SK-N-SH (cell line): Measurements from ENCODE around the gene CHCHD3. TPM values are rescaled to one million over a fixed set of nuclear protein-coding genes. Genes with fewer than 3 reads are reported as not detected.

Source experiments
- CTCF ChIA-PET: fragments of 300-600, 350-600 bp; formaldehyde crosslinking; extraction: SDS; loops from one replicate; lab custom pipeline; 2021; lab: Yijun Ruan, JAX
- POLR2A ChIA-PET: fragments of 350-600 bp; sonication (Branson Sonifier 250); formaldehyde crosslinking; extraction: SDS; loops from one replicate; lab custom pipeline; 2020; ENCODE audit warnings: antibody characterized with exemption, inconsistent platforms; lab: Yijun Ruan, JAX
- DNase-seq: peaks from one replicate; pipeline ENCODE4 v3.0.0; 2012
- H2AFZ ChIP-seq: fragments of 200-600 bp; sonication (generic); 2 replicates; pipeline ENCODE4 v1.8.1; 2016; ENCODE audit warnings: antibody characterized with exemption, mild to moderate bottlenecking, low read depth
- H3F3A ChIP-seq: fragments of 200-600 bp; sonication (generic); replicated peaks from 2 replicates; pipeline ENCODE3; 2016; ENCODE audit warnings: antibody characterized with exemption, mild to moderate bottlenecking; ENCODE audit not compliant: insufficient read depth
- H3K27ac ChIP-seq, 2 experiments: fragments of 200-500 bp in 1 of 2; fragments of 200-600 bp in 1 of 2; sonication (Bioruptor generic) in 1 of 2; sonication (generic), shearing (Covaris generic) in 1 of 2; 2 replicates each; pipeline versions ENCODE4 v1.5.1 to v1.6.1; 2014 to 2016; ENCODE audit warnings: low read depth in 2 of 2, inconsistent platforms in 1 of 2, low read length in 1 of 2, mild to moderate bottlenecking in 1 of 2, mixed read lengths in 1 of 2
- H3K27me3 ChIP-seq: fragments of 200-600 bp; sonication (generic), shearing (Covaris generic); 2 replicates; pipeline ENCODE4 v1.6.1; 2016; ENCODE audit warnings: mixed run types; ENCODE audit not compliant: insufficient read depth
- H3K36me3 ChIP-seq, 2 experiments: fragments of 200-500 bp in 1 of 2; fragments of 200-600 bp in 1 of 2; sonication (Bioruptor generic) in 1 of 2; sonication (generic) in 1 of 2; replicated peaks in 1 of 2; 2 replicates each; pipeline versions ENCODE3 to v1.5.1; 2014 to 2016; ENCODE audit warnings: low read length in 1 of 2, mild to moderate bottlenecking in 1 of 2; ENCODE audit not compliant: insufficient read depth in 2 of 2, control insufficient read depth in 1 of 2
- H3K4me1 ChIP-seq, 2 experiments: fragments of 200-500 bp in 1 of 2; fragments of 200-600 bp in 1 of 2; sonication (Bioruptor generic) in 1 of 2; sonication (generic), shearing (Covaris generic) in 1 of 2; 2 replicates each; pipeline versions ENCODE4 v1.5.1 to v1.6.1; 2014 to 2016; ENCODE audit warnings: low read depth in 1 of 2, low read length in 1 of 2, mixed run types in 1 of 2; ENCODE audit not compliant: insufficient read depth in 2 of 2, control insufficient read depth in 1 of 2
- H3K4me2 ChIP-seq: fragments of 200-600 bp; sonication (generic), shearing (Covaris generic); 2 replicates; pipeline ENCODE4 v1.6.1; 2017; ENCODE audit warnings: mixed run types
- H3K4me3 ChIP-seq, 2 experiments: fragments of 200-500 bp in 1 of 2; fragments of 200-600 bp in 1 of 2; sonication (Bioruptor generic) in 1 of 2; sonication (generic), shearing (Covaris generic) in 1 of 2; 2 replicates each; pipeline versions ENCODE4 v1.5.1 to v1.8.1; 2014 to 2016; ENCODE audit warnings: low read depth in 2 of 2, inconsistent platforms in 1 of 2, low read length in 1 of 2, mild to moderate bottlenecking in 1 of 2, mixed read lengths in 1 of 2, moderate library complexity in 1 of 2
- H3K79me2 ChIP-seq: fragments of 200-600 bp; sonication (generic); 2 replicates; pipeline ENCODE4 v1.8.1; 2017; ENCODE audit warnings: mild to moderate bottlenecking; ENCODE audit not compliant: insufficient read depth
- H3K9ac ChIP-seq: fragments of 200-600 bp; sonication (generic); 2 replicates; pipeline ENCODE4 v1.6.1; 2017; ENCODE audit warnings: mixed run types
- H3K9me2 ChIP-seq: fragments of 200-600 bp; sonication (generic); 2 replicates; pipeline ENCODE4 v1.6.1; 2017; ENCODE audit warnings: mixed run types
- H3K9me3 ChIP-seq: fragments of 200-600 bp; sonication (generic); 2 replicates; pipeline ENCODE4 v1.6.1; 2017; ENCODE audit warnings: mixed run types, mild to moderate bottlenecking, moderate library complexity
- H4K20me1 ChIP-seq: fragments of 200-600 bp; sonication (generic); 2 replicates; pipeline ENCODE4 v1.6.1; 2017; ENCODE audit warnings: mild to moderate bottlenecking, mixed run types; ENCODE audit not compliant: insufficient read depth
- CHD2 ChIP-seq: fragments of 150-350 bp; IDR thresholded peaks from 2 replicates; pipeline ENCODE4 v1.6.1; 2018; ENCODE audit warnings: low read length; ENCODE audit not compliant: partially characterized antibody
- ELF1 ChIP-seq: IDR thresholded peaks from 2 replicates; pipeline ENCODE4 v1.4.0; 2012
- EZH2phosphoT487 ChIP-seq: fragments of 200-600 bp; sonication (generic); IDR thresholded peaks from 2 replicates; pipeline ENCODE4 v1.6.1; 2017; ENCODE audit warnings: low read depth, mixed run types, mild to moderate bottlenecking, antibody characterized with exemption, moderate library complexity, borderline replicate concordance
- FOSL2 ChIP-seq: IDR thresholded peaks from 2 replicates; pipeline ENCODE4 v1.4.0; 2012; ENCODE audit warnings: low read depth, mild to moderate bottlenecking, moderate library complexity, borderline replicate concordance
- FOXJ3 ChIP-seq: sonication (generic); formaldehyde crosslinking; IDR thresholded peaks from 2 replicates; pipeline ENCODE4 v1.5.1; 2020; ENCODE audit warnings: mild to moderate bottlenecking, missing genetic modification reagents
- FOXM1 ChIP-seq: IDR thresholded peaks from 2 replicates; pipeline ENCODE4 v1.4.0; 2012; ENCODE audit warnings: low read depth, mild to moderate bottlenecking
- JUND ChIP-seq: IDR thresholded peaks from 2 replicates; pipeline ENCODE4 v1.4.0; 2012
- NFIC ChIP-seq: IDR thresholded peaks from 2 replicates; pipeline ENCODE4 v1.4.0; 2012; ENCODE audit warnings: borderline replicate concordance
- NRF1 ChIP-seq: IDR thresholded peaks from 2 replicates; pipeline ENCODE4 v1.6.1; 2012; ENCODE audit warnings: low read depth, mild to moderate bottlenecking, low read length
- PBX3 ChIP-seq: IDR thresholded peaks from 2 replicates; pipeline ENCODE4; 2012
- POLR2AphosphoS5 ChIP-seq: IDR thresholded peaks from 2 replicates; pipeline ENCODE4 v1.6.1; 2012; ENCODE audit warnings: low read depth, low read length
- RCOR1 ChIP-seq: fragments of 150-350 bp; IDR thresholded peaks from 2 replicates; pipeline ENCODE4 v1.6.1; 2017; ENCODE audit warnings: antibody characterized with exemption, low read length
- RFX5 ChIP-seq: IDR thresholded peaks from 2 replicates; pipeline ENCODE4 v1.6.1; 2012; ENCODE audit warnings: mild to moderate bottlenecking, improper control_type of control experiment, low read length
- RXRA ChIP-seq: IDR thresholded peaks from 2 replicates; pipeline ENCODE4 v1.4.0; 2012; ENCODE audit warnings: low read depth, mild to moderate bottlenecking, borderline replicate concordance
- SMC3 ChIP-seq: IDR thresholded peaks from 2 replicates; pipeline ENCODE4 v1.6.1; 2012; ENCODE audit warnings: low read depth, low read length, improper control_type of control experiment
- YY1 ChIP-seq: IDR thresholded peaks from 2 replicates; pipeline ENCODE4 v1.4.0; 2012; ENCODE audit warnings: low read depth, mild to moderate bottlenecking
- WGBS: methylation state at CpG from one replicate; pipeline ENCODE4 v1.1.6; 2017; ENCODE audit warnings: low lambda C conversion rate; 5-methylcytosine and 5-hydroxymethylcytosine counted together
- polyA plus RNA-seq, 3 experiments: library from polyadenylated mRNA; depleted of rRNA; stranded (reverse); fragments of >200 nt; gene quantifications; 2 replicates each; pipeline ENCODE4 v1.2.3, GENCODE V29; 2012
- TF ChIP-seq, protein P1 (sequence below): IDR thresholded peaks from 2 replicates; pipeline ENCODE4 v1.4.0; 2012; ENCODE audit warnings: low read depth
- TF ChIP-seq, protein P2 (sequence below): IDR thresholded peaks from 2 replicates; pipeline ENCODE4 v1.4.0; 2012; ENCODE audit warnings: low read depth, borderline replicate concordance
- TF ChIP-seq, protein P3 (sequence below): fragments of 150-350 bp; IDR thresholded peaks from 2 replicates; pipeline ENCODE4 v1.6.1; 2016; ENCODE audit warnings: mild to moderate bottlenecking, low read depth, low read length

The CHCHD3 gene
- polyA plus RNA-seq, 1 of the 3 experiments (the other 2 are of a cell fraction), result 97.1 TPM

DNA sequence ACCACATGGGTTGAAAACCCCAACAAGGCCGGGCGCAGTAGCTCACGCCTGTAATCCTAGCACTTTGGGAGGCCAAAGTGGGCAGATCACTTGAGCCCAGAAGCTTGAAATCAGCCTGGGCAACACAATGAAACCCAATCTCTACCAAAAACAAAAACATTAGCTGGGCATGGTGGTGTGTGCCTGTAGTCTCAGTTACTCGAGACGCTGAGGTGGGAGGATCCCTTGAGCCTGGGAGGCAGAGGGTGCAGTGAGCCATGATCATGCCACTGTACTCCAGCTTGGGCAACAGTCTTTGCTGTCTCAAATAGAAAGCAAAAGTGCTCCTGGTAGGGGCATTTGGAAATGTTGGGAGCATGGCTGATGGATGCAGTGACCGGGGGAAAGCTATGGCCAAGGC lies 296.0 kb downstream of the CHCHD3 start:
- POLR2A ChIA-PET, result no interaction called here

DNA sequence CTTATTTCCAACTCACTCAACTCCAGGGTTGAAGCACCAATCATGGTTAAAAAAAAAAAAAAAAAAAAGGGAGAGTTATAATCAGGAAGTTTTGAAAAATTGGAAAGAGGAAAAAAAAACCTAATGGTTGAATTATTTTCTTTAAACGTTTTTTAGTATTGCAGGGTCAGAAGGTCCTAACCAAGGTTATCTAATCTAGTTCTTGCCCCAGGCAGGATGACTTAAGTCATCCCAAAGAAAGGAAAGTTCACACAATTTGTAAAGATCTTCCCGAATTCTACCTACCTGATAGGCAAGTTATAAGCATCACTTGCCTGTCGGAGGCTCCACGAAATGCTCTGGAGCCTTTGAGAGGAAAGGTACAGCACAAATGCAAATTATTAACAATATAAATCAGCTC lies 297.5 kb downstream of the CHCHD3 start:
- no peak for DNase-seq
- ChIA-PET CTCF (interaction anchor here (1.3 kb wide), 1 partner anchor 9 kb away, joined by 3 read pairs; no protein-coding TSS in a partner anchor), POLR2A (no interaction called here)

More for the DNA sequence above, 296.0 kb downstream of the CHCHD3 start:
- Histone ChIP-seq H4K20me1 (no peaks in the 10 kb centered on the region), H3K27me3 (no peaks in the 10 kb centered on the region), H3K9me3 (no peaks in the 10 kb centered on the region), H3F3A (peaks cover 25% of the 10 kb centered on the region), H3K9ac (no peak overlapping the region), H3K9me2 (no peaks in the 10 kb centered on the region), H3K4me1 (peaks cover 9 to 14% of the 10 kb centered on the region in 2 experiments), H3K36me3 (peaks cover 0 to 26% of the 10 kb centered on the region in 2 experiments), H3K4me3 (no peak overlapping the region), H3K4me2 (no peak overlapping the region), H3K79me2 (no peaks in the 10 kb centered on the region), H3K27ac (no peak overlapping the region), H2AFZ (no peak overlapping the region)
- DNase-seq, result no peak
- CTCF ChIA-PET, result interaction anchor here (1.3 kb wide), 1 partner anchor 9 kb away, joined by 3 read pairs; no protein-coding TSS in a partner anchor
- 95% methylated on average over 6 of the region's 6 CpGs for WGBS
- TF ChIP-seq, protein P1, sequence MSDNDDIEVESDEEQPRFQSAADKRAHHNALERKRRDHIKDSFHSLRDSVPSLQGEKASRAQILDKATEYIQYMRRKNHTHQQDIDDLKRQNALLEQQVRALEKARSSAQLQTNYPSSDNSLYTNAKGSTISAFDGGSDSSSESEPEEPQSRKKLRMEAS, result no peak
- TF ChIP-seq RCOR1, result no peak
- TF ChIP-seq, protein P2, sequence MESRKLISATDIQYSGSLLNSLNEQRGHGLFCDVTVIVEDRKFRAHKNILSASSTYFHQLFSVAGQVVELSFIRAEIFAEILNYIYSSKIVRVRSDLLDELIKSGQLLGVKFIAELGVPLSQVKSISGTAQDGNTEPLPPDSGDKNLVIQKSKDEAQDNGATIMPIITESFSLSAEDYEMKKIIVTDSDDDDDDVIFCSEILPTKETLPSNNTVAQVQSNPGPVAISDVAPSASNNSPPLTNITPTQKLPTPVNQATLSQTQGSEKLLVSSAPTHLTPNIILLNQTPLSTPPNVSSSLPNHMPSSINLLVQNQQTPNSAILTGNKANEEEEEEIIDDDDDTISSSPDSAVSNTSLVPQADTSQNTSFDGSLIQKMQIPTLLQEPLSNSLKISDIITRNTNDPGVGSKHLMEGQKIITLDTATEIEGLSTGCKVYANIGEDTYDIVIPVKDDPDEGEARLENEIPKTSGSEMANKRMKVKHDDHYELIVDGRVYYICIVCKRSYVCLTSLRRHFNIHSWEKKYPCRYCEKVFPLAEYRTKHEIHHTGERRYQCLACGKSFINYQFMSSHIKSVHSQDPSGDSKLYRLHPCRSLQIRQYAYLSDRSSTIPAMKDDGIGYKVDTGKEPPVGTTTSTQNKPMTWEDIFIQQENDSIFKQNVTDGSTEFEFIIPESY, result no peak
- TF ChIP-seq RXRA, result no peak
- TF ChIP-seq ELF1, result no peak
- no peak for TF ChIP-seq YY1
- no peak for TF ChIP-seq FOXJ3 (CRISPR knock-in tag)
- no peak for TF ChIP-seq FOXM1
- TF ChIP-seq, protein P3, sequence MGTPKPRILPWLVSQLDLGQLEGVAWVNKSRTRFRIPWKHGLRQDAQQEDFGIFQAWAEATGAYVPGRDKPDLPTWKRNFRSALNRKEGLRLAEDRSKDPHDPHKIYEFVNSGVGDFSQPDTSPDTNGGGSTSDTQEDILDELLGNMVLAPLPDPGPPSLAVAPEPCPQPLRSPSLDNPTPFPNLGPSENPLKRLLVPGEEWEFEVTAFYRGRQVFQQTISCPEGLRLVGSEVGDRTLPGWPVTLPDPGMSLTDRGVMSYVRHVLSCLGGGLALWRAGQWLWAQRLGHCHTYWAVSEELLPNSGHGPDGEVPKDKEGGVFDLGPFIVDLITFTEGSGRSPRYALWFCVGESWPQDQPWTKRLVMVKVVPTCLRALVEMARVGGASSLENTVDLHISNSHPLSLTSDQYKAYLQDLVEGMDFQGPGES, result no peak
- no peak for TF ChIP-seq NRF1
- no peak for TF ChIP-seq EZH2phosphoT487
- TF ChIP-seq FOSL2, result no peak
- no peak for TF ChIP-seq CHD2

More for the DNA sequence above, 297.5 kb downstream of the CHCHD3 start:
- Histone ChIP-seq H3K9ac (no peak overlapping the region), H2AFZ (no peak overlapping the region), H3K27me3 (no peaks in the 10 kb centered on the region), H3F3A (peaks cover 25% of the 10 kb centered on the region), H3K4me2 (peak overlapping the region; percentile 22; the same call in 1 of the 2 replicates), H3K27ac (peak overlapping the region in 1 of 2 experiments; percentile 78; a peak in 2 of 4 replicates), H4K20me1 (no peaks in the 10 kb centered on the region), H3K4me1 (peaks cover 7 to 9% of the 10 kb centered on the region in 2 experiments), H3K36me3 (peaks cover 0 to 21% of the 10 kb centered on the region in 2 experiments), H3K79me2 (no peaks in the 10 kb centered on the region)
- 86% methylated on average over 4 of the region's 4 CpGs for WGBS
- TF ChIP-seq PBX3, result no peak
- TF ChIP-seq POLR2AphosphoS5, result no peak
- no peak for TF ChIP-seq SMC3
- no peak for TF ChIP-seq NFIC
- TF ChIP-seq RFX5, result no peak
- no peak for TF ChIP-seq JUND
- TF ChIP-seq, all 33 proteins: peak for 0
- no peaks in the 10 kb centered on the region for H3K9me2 ChIP-seq
- no peaks in the 10 kb centered on the region for H3K9me3 ChIP-seq
- H3K4me3 ChIP-seq, result no peak overlapping the region
